ENCODE measurements around the gene HM13. TPM values are rescaled to one million over a fixed set of nuclear protein-coding genes. Genes with fewer than 3 reads are reported as not detected.
A peak's percentile ranks its signal among the peaks of the same experiment; 100 is the strongest.

HM13 gene
- total and polyA plus RNA-seq, 9 of the 15 experiments (the other 6 are each of a cell fraction or from before 2014, with no cell fraction given), result 7.7 to 136 (median 74.5) TPM

DNA sequence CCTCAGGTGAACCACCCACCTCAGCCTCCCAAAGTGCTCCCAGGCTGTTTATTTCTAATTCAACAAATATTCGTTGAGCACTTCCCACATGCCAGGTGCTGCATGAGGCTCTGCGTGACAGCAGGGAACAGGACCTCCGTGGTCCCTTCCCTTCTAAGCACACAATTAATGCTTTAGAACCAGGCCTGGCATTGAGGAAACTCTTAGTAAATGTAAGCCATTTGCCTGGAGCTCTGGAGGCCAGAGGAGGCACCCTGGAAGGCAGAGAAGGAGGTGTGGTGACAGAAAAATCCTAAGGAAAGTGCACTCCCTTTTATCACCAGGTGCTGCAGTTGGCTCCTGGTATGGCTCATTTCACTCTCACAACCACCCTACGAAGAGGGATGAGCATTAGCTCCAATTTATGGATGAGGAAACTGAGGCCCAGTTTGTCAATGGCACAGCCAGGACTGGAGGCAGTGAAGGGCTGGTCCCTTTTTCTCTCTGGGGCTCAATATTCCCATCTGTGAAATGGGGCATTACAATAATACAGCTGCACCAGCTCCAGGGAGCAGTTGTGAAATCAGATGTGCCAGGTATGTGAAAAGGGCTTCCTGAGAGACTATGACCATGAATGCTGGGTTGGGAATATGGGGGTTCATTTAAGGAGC is 82.7 kb downstream of the HM13 start (continued):
- TF ChIP-seq, protein P1, sequence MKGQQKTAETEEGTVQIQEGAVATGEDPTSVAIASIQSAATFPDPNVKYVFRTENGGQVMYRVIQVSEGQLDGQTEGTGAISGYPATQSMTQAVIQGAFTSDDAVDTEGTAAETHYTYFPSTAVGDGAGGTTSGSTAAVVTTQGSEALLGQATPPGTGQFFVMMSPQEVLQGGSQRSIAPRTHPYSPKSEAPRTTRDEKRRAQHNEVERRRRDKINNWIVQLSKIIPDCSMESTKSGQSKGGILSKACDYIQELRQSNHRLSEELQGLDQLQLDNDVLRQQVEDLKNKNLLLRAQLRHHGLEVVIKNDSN (CRISPR knock-in tag; IDR thresholded peaks at IDR 0.05), result no peak
- TF ChIP-seq ZNF584 (CRISPR knock-in tag; IDR thresholded peaks at IDR 0.05; ENCODE audit: low read depth) (no peak), ZKSCAN8 (CRISPR knock-in tag; IDR thresholded peaks at IDR 0.05) (no peak), ARID1B (IDR thresholded peaks at IDR 0.05) (no peak), ATF1 (CRISPR knock-in tag; IDR thresholded peaks at IDR 0.05) (no peak), ATF1 (tag; IDR thresholded peaks at IDR 0.05) (no peak), SIRT6 (IDR thresholded peaks at IDR 0.05; ENCODE audit: low read depth, low read length) (no peak), HDAC2 (IDR thresholded peaks at IDR 0.05) (peak; percentile 77; the same call in 1 of the 2 replicates), PTBP1 (IDR thresholded peaks at IDR 0.05; ENCODE audit: low read depth, low read length) (peak; percentile 83; the same call in 1 of the 2 replicates), ZNF224 (CRISPR knock-in tag; IDR thresholded peaks at IDR 0.05) (no peak), ZNF57 (CRISPR knock-in tag; IDR thresholded peaks at IDR 0.05) (no peak), POLR2AphosphoS2 (IDR thresholded peaks at IDR 0.05; ENCODE audit: low read length) (no peak), BRD4 (IDR thresholded peaks at IDR 0.05) (no peak), RCOR1 (IDR thresholded peaks at IDR 0.05; ENCODE audit: borderline replicate concordance in 1 of 2, low read depth in 2 of 2, low read length in 2 of 2) (peak in 1 of 2 experiments; percentile 75; a peak in 2 of 4 replicates), ZBTB7A (IDR thresholded peaks at IDR 0.05; ENCODE audit: borderline replicate concordance, control insufficient read depth, low read depth, low read length) (no peak), SMARCA5 (IDR thresholded peaks at IDR 0.05) (peak; percentile 84), TBL1XR1 (IDR thresholded peaks at IDR 0.05; ENCODE audit: low read length in 2 of 2) (no peak), PHF8 (IDR thresholded peaks at IDR 0.05; ENCODE audit: borderline replicate concordance, low read length) (no peak), ASH1L (IDR thresholded peaks at IDR 0.05; ENCODE audit: borderline replicate concordance, low read depth, partially characterized antibody) (no peak), U2AF1 (optimal IDR thresholded peaks at IDR 0.05; ENCODE audit: low read depth, low read length) (no peak), MYBL2 (IDR thresholded peaks at IDR 0.05; ENCODE audit: low read depth) (no peak), MYBL2 (CRISPR knock-in tag; IDR thresholded peaks at IDR 0.05; ENCODE audit: borderline replicate concordance) (no peak), BCOR (IDR thresholded peaks at IDR 0.05) (peak; percentile 92), KDM1A (IDR thresholded peaks at IDR 0.05) (peak; percentile 70 to 89), ZNF785 (CRISPR knock-in tag; IDR thresholded peaks at IDR 0.05) (no peak), XRCC3 (IDR thresholded peaks at IDR 0.05) (no peak)
- TF ChIP-seq, protein P2, sequence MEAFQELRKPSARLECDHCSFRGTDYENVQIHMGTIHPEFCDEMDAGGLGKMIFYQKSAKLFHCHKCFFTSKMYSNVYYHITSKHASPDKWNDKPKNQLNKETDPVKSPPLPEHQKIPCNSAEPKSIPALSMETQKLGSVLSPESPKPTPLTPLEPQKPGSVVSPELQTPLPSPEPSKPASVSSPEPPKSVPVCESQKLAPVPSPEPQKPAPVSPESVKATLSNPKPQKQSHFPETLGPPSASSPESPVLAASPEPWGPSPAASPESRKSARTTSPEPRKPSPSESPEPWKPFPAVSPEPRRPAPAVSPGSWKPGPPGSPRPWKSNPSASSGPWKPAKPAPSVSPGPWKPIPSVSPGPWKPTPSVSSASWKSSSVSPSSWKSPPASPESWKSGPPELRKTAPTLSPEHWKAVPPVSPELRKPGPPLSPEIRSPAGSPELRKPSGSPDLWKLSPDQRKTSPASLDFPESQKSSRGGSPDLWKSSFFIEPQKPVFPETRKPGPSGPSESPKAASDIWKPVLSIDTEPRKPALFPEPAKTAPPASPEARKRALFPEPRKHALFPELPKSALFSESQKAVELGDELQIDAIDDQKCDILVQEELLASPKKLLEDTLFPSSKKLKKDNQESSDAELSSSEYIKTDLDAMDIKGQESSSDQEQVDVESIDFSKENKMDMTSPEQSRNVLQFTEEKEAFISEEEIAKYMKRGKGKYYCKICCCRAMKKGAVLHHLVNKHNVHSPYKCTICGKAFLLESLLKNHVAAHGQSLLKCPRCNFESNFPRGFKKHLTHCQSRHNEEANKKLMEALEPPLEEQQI (IDR thresholded peaks at IDR 0.05), result no peak
- TF ChIP-seq, protein P3, sequence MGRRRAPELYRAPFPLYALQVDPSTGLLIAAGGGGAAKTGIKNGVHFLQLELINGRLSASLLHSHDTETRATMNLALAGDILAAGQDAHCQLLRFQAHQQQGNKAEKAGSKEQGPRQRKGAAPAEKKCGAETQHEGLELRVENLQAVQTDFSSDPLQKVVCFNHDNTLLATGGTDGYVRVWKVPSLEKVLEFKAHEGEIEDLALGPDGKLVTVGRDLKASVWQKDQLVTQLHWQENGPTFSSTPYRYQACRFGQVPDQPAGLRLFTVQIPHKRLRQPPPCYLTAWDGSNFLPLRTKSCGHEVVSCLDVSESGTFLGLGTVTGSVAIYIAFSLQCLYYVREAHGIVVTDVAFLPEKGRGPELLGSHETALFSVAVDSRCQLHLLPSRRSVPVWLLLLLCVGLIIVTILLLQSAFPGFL (CRISPR knock-in tag; IDR thresholded peaks at IDR 0.05), result no peak
